Breast epithelium (tissue), 3 donors: ENCODE measurements around the gene BMP2K.

Experiments used
- CTCF ChIP-seq, 3 donors: fragments of 450-650 bp; IDR thresholded peaks; one replicate each; pipeline ENCODE4 v1.5.1; 2016 to 2017; ENCODE audit warnings: antibody characterized with exemption in 3 of 3, mild to moderate bottlenecking in 3 of 3, moderate library complexity in 3 of 3
- POLR2A ChIP-seq: fragments of 450-650 bp; IDR thresholded peaks from one replicate; pipeline ENCODE4 v1.6.1; 2016; ENCODE audit warnings: antibody characterized with exemption, mild to moderate bottlenecking, moderate library complexity
- POLR2AphosphoS5 ChIP-seq, 3 donors: sonication (generic); formaldehyde crosslinking; IDR thresholded peaks; one replicate each; pipeline ENCODE4 v1.6.1; 2017; ENCODE audit warnings: antibody characterized with exemption in 3 of 3

- no peak for TF ChIP-seq CTCF (IDR thresholded peaks at IDR 0.05)
- no peak for TF ChIP-seq POLR2A
- no peak for TF ChIP-seq POLR2AphosphoS5 (IDR thresholded peaks at IDR 0.05)
Observed at GRCh38 chr4:78748381-78748780, 27.8 kb upstream of the BMP2K start.
